Gastroesophageal sphincter (tissue), 3 donors: ENCODE results near the gene SPON2.

Experiments
- CTCF ChIP-seq, 4 experiments: fragments of 200-600 bp in 2 of 4; fragments of 450-650 bp in 2 of 4; sonication (generic) in 1 of 4; IDR thresholded peaks; one replicate each; pipeline ENCODE4 v1.5.1; 2017 to 2019; ENCODE audit warnings: antibody characterized with exemption in 4 of 4, mild to moderate bottlenecking in 2 of 4, moderate library complexity in 2 of 4
- EP300 ChIP-seq: sonication (generic); formaldehyde crosslinking; IDR thresholded peaks from one replicate; pipeline ENCODE4 v1.6.1; 2017; ENCODE audit warnings: antibody characterized with exemption, mild to moderate bottlenecking
- POLR2A ChIP-seq, 2 donors: fragments of 450-650 bp; IDR thresholded peaks; one replicate each; pipeline ENCODE4 v1.6.1; 2017; ENCODE audit warnings: antibody characterized with exemption in 2 of 2, mild to moderate bottlenecking in 2 of 2, moderate library complexity in 1 of 2
- POLR2AphosphoS5 ChIP-seq: sonication (generic); formaldehyde crosslinking; IDR thresholded peaks from one replicate; pipeline ENCODE4 v1.6.1; 2017; ENCODE audit warnings: antibody characterized with exemption

GRCh38 chr4:1204286-1204827, 32.0 kb upstream of the SPON2 start:
- TF ChIP-seq CTCF (IDR thresholded peaks at IDR 0.05) (no peak), POLR2AphosphoS5 (no peak), POLR2A (IDR thresholded peaks at IDR 0.05) (no peak), EP300 (no peak)
